HG03097 (cell line): ENCODE data around the gene NBEA.

ENCODE experiments used
- ATAC-seq: cut with Tn5 transposase; IDR thresholded peaks from one replicate; pipeline ENCODE4 v1.9.1; 2021; ENCODE audit not compliant: unreplicated experiment, low FRiP score

The NBEA gene

GRCh38 chr13:35260316-35260715, 318.2 kb downstream of the NBEA start:
- no peak for ATAC-seq

DNA sequence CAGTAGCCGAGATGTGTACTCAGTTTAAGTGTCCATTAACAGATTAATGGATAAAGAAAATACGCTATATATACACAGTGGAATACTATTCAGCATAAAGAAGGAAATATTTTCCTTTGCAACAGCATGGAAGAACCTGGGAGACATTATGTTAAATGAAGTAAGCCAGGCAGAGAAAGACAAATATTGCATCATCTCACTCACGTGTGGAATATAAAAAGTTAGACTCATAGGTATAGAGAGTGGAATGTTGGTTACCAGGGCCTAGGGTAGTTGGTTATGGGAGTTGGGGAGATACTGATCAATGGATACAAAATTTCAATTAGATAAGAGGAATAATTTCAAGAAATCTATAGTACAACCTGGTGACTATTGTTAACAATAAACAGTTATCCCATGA, 324.3 kb downstream of the NBEA start:
- ATAC-seq: no peak

- ATAC-seq: no peak
Observed at GRCh38 chr13:35278917-35279316, 336.8 kb downstream of the NBEA start.

DNA sequence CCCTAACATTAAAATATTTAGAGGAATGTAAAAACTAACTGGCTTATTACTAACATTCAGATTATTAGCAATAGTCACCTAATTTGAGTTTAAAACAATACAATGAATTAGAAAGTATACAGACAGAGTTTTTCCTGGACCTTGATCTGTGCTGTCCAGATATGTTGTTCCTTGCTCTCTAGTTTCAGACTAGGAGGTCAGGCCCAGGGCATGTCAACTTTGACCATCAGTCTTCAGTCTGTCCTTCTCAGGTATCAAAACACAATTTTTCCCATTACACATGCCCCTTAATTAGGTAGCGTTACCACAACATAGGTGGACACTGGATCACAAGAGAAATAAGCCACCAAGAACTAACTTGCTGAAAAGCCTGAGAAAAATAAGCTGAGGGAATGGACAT, 337.4 kb downstream of the NBEA start:
- ATAC-seq: no peak

- no peak for ATAC-seq
Observed at GRCh38 chr13:35283856-35284255, 341.8 kb downstream of the NBEA start.

- ATAC-seq: no peak
Observed at GRCh38 chr13:35285677-35286076, 343.6 kb downstream of the NBEA start.

GRCh38 chr13:35292329-35292728, 350.3 kb downstream of the NBEA start:
- ATAC-seq: no peak

- ATAC-seq: no peak
Observed at GRCh38 chr13:35293579-35294226, 351.6 kb downstream of the NBEA start.

GRCh38 chr13:35309706-35310105, 367.6 kb downstream of the NBEA start:
- ATAC-seq: no peak

GRCh38 chr13:35332134-35332533, 390.1 kb downstream of the NBEA start:
- ATAC-seq: no peak

GRCh38 chr13:35333157-35333556, 391.1 kb downstream of the NBEA start:
- ATAC-seq: no peak

DNA sequence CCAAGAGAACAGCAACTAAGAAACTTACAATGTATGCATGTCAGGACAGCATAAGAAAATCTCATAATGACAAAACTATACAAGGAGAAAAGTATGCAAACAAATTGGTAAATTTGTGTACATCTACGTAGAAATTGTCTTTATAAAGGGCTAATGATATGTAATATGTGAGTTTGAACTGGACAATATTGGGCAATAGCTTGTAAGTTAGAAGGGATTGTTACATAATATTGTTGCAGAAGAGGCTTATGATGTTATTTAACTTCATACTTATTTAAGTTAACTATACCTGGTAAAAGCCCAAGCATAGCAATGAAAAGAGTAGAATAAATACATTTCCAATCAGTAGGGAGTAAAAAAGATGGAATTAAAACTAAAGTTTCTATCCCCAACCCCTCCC, 400.4 kb downstream of the NBEA start:
- no peak for ATAC-seq

GRCh38 chr13:35343417-35343816, 401.3 kb downstream of the NBEA start:
- no peak for ATAC-seq

- ATAC-seq: no peak
Observed at GRCh38 chr13:35345992-35346391, 403.9 kb downstream of the NBEA start.

- ATAC-seq: no peak
Observed at GRCh38 chr13:35346494-35346893, 404.4 kb downstream of the NBEA start.

GRCh38 chr13:35347679-35348205, 405.7 kb downstream of the NBEA start:
- ATAC-seq: no peak

DNA sequence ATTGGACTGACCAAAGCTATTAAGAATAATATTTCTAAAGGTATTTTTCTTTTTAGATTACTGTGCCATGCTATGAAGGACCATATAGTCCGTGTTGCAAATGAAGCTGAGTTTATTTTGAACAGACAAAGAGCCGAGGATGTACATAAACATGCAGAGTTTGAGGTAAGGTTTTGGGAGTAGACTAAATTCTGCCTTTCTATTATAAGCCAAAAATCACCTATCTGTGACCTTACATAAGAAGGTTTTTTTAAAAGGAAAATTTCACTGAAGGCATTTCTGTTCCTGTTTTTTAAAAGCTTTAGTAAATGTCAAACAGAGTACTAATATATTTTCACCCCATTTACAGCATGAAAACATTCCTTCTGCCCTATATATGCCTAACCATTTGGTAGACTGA, 407.0 kb downstream of the NBEA start:
- no peak for ATAC-seq

DNA sequence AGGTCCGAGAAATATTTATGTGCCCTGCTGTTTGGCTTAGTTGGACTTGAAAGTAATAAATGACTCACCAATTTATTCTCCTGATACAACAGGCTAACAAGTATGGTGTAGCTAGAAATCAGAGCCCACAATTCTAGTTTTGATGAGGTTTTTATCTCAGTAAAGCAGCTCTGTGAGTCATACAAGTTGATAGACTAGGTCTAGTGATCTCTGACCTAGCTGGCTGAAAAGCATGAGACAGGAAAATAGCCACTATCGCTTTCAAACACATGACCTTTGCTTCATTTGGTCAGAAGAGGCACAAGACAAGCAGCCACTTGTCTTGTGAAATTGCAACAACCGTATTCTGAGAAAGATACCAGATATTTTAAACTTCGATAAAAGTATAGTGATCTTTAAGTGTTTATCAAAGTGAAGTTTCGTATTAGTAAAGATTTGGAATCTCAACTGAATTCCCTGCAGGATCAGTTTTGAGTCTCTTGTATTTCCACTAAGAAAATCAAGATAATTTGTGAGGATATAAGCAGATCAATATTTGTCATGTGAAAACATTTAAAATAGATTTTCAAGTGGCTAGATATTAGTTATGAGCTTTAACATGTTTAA, 407.7 kb downstream of the NBEA start:
- ATAC-seq: no peak

GRCh38 chr13:35354285-35354684, 412.2 kb downstream of the NBEA start:
- no peak for ATAC-seq

- no peak for ATAC-seq
Observed at GRCh38 chr13:35354882-35355281, 412.8 kb downstream of the NBEA start.

DNA sequence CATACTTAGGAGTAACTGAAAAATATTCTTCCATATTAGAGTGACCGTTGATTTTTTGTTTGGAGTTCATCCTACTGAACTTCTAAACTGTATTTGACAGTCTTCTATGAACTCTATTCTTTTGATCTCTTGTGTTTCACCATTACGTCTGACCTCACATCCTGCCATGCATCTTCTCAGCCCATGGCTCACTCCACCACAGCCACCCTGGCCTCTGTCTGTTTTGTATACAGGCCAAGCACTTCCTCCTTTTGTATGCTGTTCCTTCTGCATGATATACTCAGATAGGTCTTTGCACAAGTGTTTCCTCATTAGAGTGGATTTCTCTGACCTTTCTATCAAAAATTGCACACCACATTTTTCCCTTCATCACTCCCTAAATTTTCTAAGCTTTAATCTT, 414.5 kb downstream of the NBEA start:
- ATAC-seq: no peak

DNA sequence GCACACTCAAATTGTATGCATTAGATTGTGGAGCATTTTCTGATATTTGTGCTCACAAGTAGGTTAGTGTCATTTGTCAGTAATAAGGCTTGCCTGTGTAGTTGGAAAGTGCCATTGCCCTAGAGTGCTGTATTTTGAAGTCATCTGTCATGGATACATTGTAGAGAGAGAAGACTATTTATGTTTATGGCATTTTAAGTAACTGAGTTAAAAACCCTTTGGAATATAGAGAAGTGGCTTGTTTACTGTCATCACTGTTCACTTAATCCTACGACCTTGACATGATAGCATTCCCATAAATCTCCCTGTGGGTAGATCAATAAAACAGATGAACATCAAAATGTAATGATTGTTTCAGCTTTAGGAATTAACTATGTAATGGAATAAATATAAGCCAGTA, 423.8 kb downstream of the NBEA start:
- no peak for ATAC-seq
